Hematopoietic multipotent progenitor cell treated with erythropoietin and hydrocortisone succinate and interleukin-3 and kit ligand, for 8 days (in vitro differentiated cells): ENCODE measurements around the gene FGR.
"Not testable (repeated sequence)": the region's sequence is repeated elsewhere in the genome, so short reads cannot be mapped to it uniquely, and the experiment has no call there.

Experiments used
- DNase-seq: peaks from one replicate; pipeline ENCODE4 v3.0.0-alpha.2; 2015

FGR gene

GRCh38 chr1:27634985-27635367 is at the start of gene FGR:
Gene FGR, minus strand, starts transcription at chr1:27635185. Its CDS starts 11,269 bp downstream, at chr1:27623916.
- no peak for DNase-seq

GRCh38 chr1:27684176-27684575 is 49.2 kb upstream of the FGR start:
- no peak for DNase-seq

- DNase-seq = no peak
These were observed 47.5 kb upstream of the FGR start for GRCh38 chr1:27682351-27682944.

GRCh38 chr1:27681580-27681979 is 46.6 kb upstream of the FGR start:
- not testable (repeated sequence) for DNase-seq

GRCh38 chr1:27680225-27680791 is 45.3 kb upstream of the FGR start:
- DNase-seq = not testable (repeated sequence)

GRCh38 chr1:27678747-27679146 is 43.8 kb upstream of the FGR start:
- no peak for DNase-seq

GRCh38 chr1:27676410-27676809 is 41.4 kb upstream of the FGR start:
- DNase-seq = no peak

GRCh38 chr1:27672750-27673112 is 37.7 kb upstream of the FGR start:
- no peak for DNase-seq

GRCh38 chr1:27671964-27672749 is 37.2 kb upstream of the FGR start, which contains the start of gene IFI6:
Gene IFI6, minus strand, starts transcription at chr1:27672192. Its CDS starts 2,878 bp downstream, at chr1:27669314.
- peak; percentile 95 for DNase-seq

- no peak for DNase-seq
These were observed 34.9 kb upstream of the FGR start for GRCh38 chr1:27669876-27670275.

GRCh38 chr1:27668808-27669723 is 34.1 kb upstream of the FGR start:
- peak; percentile 64 for DNase-seq

- no peak for DNase-seq
These were observed 33.3 kb upstream of the FGR start for GRCh38 chr1:27668121-27668807.

- DNase-seq = peak; percentile 57
These were observed 31.8 kb upstream of the FGR start for GRCh38 chr1:27666791-27667254.

GRCh38 chr1:27666294-27666693 is 31.3 kb upstream of the FGR start:
- DNase-seq = no peak

GRCh38 chr1:27665016-27665651 is 30.1 kb upstream of the FGR start:
- DNase-seq = no peak

- DNase-seq = no peak
These were observed 29.3 kb upstream of the FGR start for GRCh38 chr1:27664291-27664690.

- DNase-seq = peak; percentile 86
These were observed 27.9 kb upstream of the FGR start for GRCh38 chr1:27662707-27663393.

- no peak for DNase-seq
These were observed 27.3 kb upstream of the FGR start for GRCh38 chr1:27662261-27662660.

GRCh38 chr1:27661412-27662075 is 26.6 kb upstream of the FGR start:
- DNase-seq = no peak

- DNase-seq = no peak
These were observed 25.4 kb upstream of the FGR start for GRCh38 chr1:27660300-27660835.
